Ascending aorta (tissue), 2 donors: ENCODE data around the gene MC4R. TPM values are rescaled to one million over a fixed set of nuclear protein-coding genes. Genes with fewer than 3 reads are reported as not detected.

Experiments
- DNase-seq, 2 donors: peaks; one replicate each; pipeline ENCODE4 v3.0.0-alpha.2; 2019; ENCODE audit warnings: low spot score in 2 of 2
- H3K27ac ChIP-seq, 2 donors: fragments of 200-600 bp; sonication (generic); one replicate each; pipeline ENCODE4 v1.5.1; 2016 to 2017; ENCODE audit warnings: mild to moderate bottlenecking in 1 of 2
- H3K27me3 ChIP-seq: fragments of 200-600 bp; sonication (generic); one replicate; pipeline ENCODE4 v1.5.1; 2017
- H3K36me3 ChIP-seq, 2 donors: fragments of 200-600 bp; sonication (generic); one replicate each; pipeline ENCODE4 v1.5.1; 2016
- H3K4me1 ChIP-seq, 2 donors: fragments of 200-600 bp; sonication (generic); one replicate each; pipeline ENCODE4 v1.5.1; 2016 to 2017; ENCODE audit warnings: mild to moderate bottlenecking in 1 of 2
- H3K4me3 ChIP-seq, 2 donors: fragments of 200-600 bp; sonication (generic); one replicate each; pipeline ENCODE4 v1.5.1; 2016 to 2017; ENCODE audit warnings: mild to moderate bottlenecking in 1 of 2
- H3K9me3 ChIP-seq, 2 donors: fragments of 200-600 bp; sonication (generic); one replicate each; pipeline ENCODE4 v1.5.1; 2016
- intact Hi-C: fragments of 100-400 bp; cut with DNase I; formaldehyde crosslinking; loops from one replicate; pipeline ENCODE4 v1.15.1; 2023
- total RNA-seq: library from RNA; depleted of rRNA; stranded (reverse); fragments of >200 nt; gene quantifications from one replicate; pipeline ENCODE4 v1.1.0, GENCODE V29; 2016
- TF ChIP-seq, protein P1 (sequence below), 3 experiments: fragments of 200-600 bp in 2 of 3; fragments of 450-650 bp in 1 of 3; sonication (generic) in 2 of 3; IDR thresholded peaks; one replicate each; pipeline ENCODE4 v1.5.1; 2016 to 2019; ENCODE audit warnings: antibody characterized with exemption in 3 of 3, mild to moderate bottlenecking in 1 of 3, moderate library complexity in 1 of 3

MC4R gene
- total RNA-seq, 1 donor from 2014 or later = not detected

DNA sequence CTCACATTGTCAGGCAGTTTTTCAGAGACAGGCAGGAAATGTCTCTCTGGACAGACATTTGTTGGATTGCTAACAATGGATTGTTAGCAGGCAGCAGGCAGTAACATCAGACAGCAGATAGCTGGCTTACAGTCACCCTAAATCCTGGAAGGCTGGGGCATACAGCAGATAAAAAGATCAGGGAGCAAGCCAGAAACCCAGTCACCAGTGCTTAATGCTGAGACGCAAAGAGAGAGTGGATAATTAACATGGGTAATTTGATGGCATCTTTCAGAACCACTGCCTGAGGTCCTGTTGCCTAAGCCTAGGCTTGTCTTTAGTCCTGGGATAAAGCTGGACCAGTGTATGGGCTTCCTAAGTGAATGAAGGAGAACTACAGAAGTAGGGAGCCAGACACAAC, 22.4 kb downstream of the MC4R start:
- no peak overlapping the region for H3K27ac ChIP-seq
- no peak for DNase-seq
- H3K4me1 ChIP-seq = no peaks in the 10 kb centered on the region
- no peak overlapping the region for H3K4me3 ChIP-seq
- TF ChIP-seq, protein P1, sequence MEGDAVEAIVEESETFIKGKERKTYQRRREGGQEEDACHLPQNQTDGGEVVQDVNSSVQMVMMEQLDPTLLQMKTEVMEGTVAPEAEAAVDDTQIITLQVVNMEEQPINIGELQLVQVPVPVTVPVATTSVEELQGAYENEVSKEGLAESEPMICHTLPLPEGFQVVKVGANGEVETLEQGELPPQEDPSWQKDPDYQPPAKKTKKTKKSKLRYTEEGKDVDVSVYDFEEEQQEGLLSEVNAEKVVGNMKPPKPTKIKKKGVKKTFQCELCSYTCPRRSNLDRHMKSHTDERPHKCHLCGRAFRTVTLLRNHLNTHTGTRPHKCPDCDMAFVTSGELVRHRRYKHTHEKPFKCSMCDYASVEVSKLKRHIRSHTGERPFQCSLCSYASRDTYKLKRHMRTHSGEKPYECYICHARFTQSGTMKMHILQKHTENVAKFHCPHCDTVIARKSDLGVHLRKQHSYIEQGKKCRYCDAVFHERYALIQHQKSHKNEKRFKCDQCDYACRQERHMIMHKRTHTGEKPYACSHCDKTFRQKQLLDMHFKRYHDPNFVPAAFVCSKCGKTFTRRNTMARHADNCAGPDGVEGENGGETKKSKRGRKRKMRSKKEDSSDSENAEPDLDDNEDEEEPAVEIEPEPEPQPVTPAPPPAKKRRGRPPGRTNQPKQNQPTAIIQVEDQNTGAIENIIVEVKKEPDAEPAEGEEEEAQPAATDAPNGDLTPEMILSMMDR (IDR thresholded peaks at IDR 0.05) = no peak
- H3K27me3 ChIP-seq = no peaks in the 10 kb centered on the region
- H3K36me3 ChIP-seq = no peaks in the 10 kb centered on the region
- intact Hi-C loops = no loop called here
- H3K9me3 ChIP-seq = no peaks in the 10 kb centered on the region

DNA sequence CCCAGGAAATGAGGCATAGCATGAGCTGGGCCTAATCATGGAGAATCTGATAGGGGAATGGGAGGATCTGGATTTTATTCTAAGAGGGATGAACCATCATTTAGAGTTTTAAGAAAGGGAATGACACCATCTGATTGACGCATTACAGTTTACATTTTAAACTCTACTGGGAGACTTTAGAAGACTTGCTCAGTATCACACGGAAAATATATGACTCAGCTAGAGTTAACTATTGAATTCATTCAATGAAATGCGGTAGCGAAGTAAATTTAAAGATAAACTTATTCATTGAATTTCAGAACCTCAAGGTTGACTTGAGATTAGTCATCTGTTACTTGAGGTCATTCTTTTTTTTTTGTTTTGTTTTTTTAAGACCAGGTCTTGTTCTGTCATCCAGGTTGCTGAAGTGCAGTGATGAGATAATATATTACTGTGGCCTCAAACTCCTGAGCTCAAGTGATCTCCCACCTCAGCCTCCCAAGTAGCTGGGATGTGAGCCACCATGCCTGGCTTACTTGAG, 25.0 kb downstream of the MC4R start:
- no peak overlapping the region for H3K27ac ChIP-seq
- no peaks in the 10 kb centered on the region for H3K36me3 ChIP-seq
- TF ChIP-seq, protein P1 (IDR thresholded peaks at IDR 0.05) = no peak
- H3K4me1 ChIP-seq = no peaks in the 10 kb centered on the region
- DNase-seq = no peak
- no peaks in the 10 kb centered on the region for H3K9me3 ChIP-seq
- no peak overlapping the region for H3K4me3 ChIP-seq
- no peaks in the 10 kb centered on the region for H3K27me3 ChIP-seq
- intact Hi-C loops = no loop called here

DNA sequence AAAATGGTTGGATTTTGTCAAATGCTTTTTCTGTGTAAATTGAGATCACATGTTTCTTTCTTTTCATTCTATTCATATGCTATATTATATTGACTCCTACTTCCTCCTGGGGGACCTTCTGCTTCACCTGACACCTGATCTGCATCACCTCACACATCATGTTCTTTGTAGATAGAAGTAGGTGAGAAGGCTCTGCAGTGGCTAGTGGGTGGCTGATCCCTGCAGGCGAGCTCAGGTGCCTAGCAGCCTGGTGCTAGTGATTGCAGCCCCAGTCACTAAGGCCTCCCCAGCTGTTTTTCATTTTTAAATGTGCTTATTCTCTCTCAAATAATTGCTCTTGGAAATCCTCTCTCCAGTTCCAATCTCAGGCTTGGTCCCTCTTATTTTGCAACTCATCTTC, 33.6 kb downstream of the MC4R start:
- DNase-seq = no peak
- H3K4me1 ChIP-seq = no peaks in the 10 kb centered on the region
- TF ChIP-seq, protein P1 (IDR thresholded peaks at IDR 0.05) = no peak
- H3K4me3 ChIP-seq = no peak overlapping the region
- intact Hi-C loops = no loop called here
- H3K27me3 ChIP-seq = no peaks in the 10 kb centered on the region
- no peaks in the 10 kb centered on the region for H3K36me3 ChIP-seq
- no peak overlapping the region for H3K27ac ChIP-seq
- H3K9me3 ChIP-seq = peaks cover 0 to 3% of the 10 kb centered on the region in 2 donors

DNA sequence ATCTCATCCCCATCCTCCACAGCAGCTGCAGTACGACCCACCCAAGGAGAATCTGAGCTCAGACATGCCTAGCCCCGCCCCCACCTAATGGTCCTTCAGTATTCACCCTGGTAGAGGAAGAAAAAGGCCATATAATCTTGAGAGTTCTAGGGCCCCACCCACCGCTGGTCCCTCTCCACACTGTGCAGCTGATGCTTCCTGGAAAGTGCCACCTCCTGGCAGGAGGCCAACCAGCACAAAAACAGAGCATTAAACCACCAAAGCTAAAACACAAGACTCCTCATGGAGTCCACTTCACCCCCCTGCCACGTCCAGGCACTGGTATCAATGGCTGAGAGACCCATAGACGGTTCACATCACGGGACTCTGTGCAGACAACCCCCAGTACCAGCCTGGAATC, 40.7 kb downstream of the MC4R start:
- Histone ChIP-seq H3K27me3 (no peaks in the 10 kb centered on the region), H3K36me3 (no peaks in the 10 kb centered on the region), H3K4me3 (no peak overlapping the region), H3K27ac (no peak overlapping the region), H3K9me3 (peaks cover 0 to 3% of the 10 kb centered on the region in 2 donors), H3K4me1 (no peaks in the 10 kb centered on the region)
- DNase-seq = no peak
- intact Hi-C loops = no loop called here
- TF ChIP-seq, protein P1 (IDR thresholded peaks at IDR 0.05) = no peak

DNA sequence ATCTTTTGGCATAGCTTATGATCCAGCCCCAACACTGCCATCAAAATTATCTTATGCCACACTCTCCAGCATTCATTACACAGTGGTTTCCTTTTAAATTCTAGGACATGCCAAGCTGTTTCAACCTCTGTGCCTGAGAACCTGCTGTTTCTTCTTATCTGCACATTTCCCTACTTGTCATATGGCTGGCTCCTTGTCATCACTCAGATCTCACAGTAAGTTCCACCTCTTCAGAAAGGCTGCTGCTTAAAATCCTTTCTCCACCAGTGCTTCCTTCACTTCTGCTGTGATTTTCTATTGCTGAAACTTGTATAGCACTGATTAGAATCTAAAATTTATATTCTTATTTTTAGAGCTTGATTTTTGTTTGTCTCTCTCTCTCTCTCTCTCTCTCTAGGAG, 43.4 kb downstream of the MC4R start:
- no peak overlapping the region for H3K27ac ChIP-seq
- TF ChIP-seq, protein P1 (IDR thresholded peaks at IDR 0.05) = no peak
- intact Hi-C loops = no loop called here

DNA sequence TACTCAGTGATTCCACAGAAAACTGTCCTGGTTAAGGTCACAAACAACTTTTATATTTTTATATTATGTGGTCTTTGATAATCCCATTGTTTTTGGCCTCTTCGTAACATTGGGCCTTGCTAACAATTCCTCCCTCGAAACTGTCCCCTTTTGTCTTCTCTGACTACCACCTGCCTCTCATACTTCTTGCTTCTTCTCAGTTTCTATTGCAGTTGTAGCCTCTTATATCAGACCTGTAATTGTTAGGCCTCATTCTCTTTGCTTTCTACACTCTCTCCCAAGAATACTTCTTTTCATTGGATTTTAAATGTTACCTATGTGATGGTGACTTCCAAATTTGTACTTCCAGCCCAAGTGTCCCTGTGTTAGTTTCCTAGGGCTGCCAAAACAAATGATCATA, 44.7 kb downstream of the MC4R start:
- Histone ChIP-seq H3K27me3 (no peaks in the 10 kb centered on the region), H3K9me3 (no peaks in the 10 kb centered on the region), H3K27ac (no peak overlapping the region), H3K4me1 (no peaks in the 10 kb centered on the region), H3K36me3 (no peaks in the 10 kb centered on the region), H3K4me3 (no peak overlapping the region)
- TF ChIP-seq, protein P1 (IDR thresholded peaks at IDR 0.05) = no peak
- intact Hi-C loops = no loop called here
- DNase-seq = no peak

More for the DNA sequence above, 43.4 kb downstream of the MC4R start:
- Histone ChIP-seq H3K4me3 (no peak overlapping the region), H3K27me3 (no peaks in the 10 kb centered on the region), H3K36me3 (no peaks in the 10 kb centered on the region), H3K9me3 (no peaks in the 10 kb centered on the region), H3K4me1 (no peaks in the 10 kb centered on the region)
- no peak for DNase-seq
